WTC11 (cell line): ENCODE results near the gene FEM1B. TPM values are rescaled to one million over a fixed set of nuclear protein-coding genes. Genes with fewer than 3 reads are reported as not detected.

Experiments used
- ATAC-seq: fragments of 200-7000 bp; cut with Tn5 transposase; 2 replicates; pipeline ENCODE4 v1.10.0; 2021; ENCODE audit warnings: mild to moderate bottlenecking, moderate library complexity
- CTCF ChIA-PET: fragments of 300-600 bp; sonication (Branson Sonifier 250); formaldehyde crosslinking; loops from one replicate; lab custom pipeline; 2021; ENCODE audit warnings: antibody characterized with exemption; lab: Charles Lee
- POLR2A ChIA-PET: fragments of 350-600 bp; sonication (Branson Sonifier 250); formaldehyde crosslinking; loops from one replicate; lab custom pipeline; 2021; ENCODE audit warnings: antibody characterized with exemption; lab: Charles Lee
- DNase-seq: peaks from one replicate; pipeline ENCODE4 v3.0.0; 2021; ENCODE audit warnings: low spot score
- H3K27ac Mint-ChIP-seq: 2 replicates; pipeline ENCODE4 v1.8.0; 2021; ENCODE audit warnings: mixed read lengths
- H3K27me3 Mint-ChIP-seq: 2 replicates; pipeline ENCODE4 v1.8.0; 2021; ENCODE audit warnings: low read depth, mild to moderate bottlenecking, moderate library complexity, mixed read lengths
- H3K36me3 Mint-ChIP-seq: 2 replicates; pipeline ENCODE4 v1.8.0; 2021; ENCODE audit warnings: mixed read lengths
- H3K4me1 Mint-ChIP-seq: 2 replicates; pipeline ENCODE4 v1.8.0; 2022; ENCODE audit warnings: mixed read lengths
- H3K4me3 Mint-ChIP-seq: 2 replicates; pipeline ENCODE4 v1.8.0; 2021; ENCODE audit warnings: mild to moderate bottlenecking, moderate library complexity, mixed read lengths
- H3K9me3 Mint-ChIP-seq: 2 replicates; pipeline ENCODE4 v1.8.0; 2021; ENCODE audit warnings: mixed read lengths
- AR ChIP-seq: fragments of 250-450 bp; sonication (Bioruptor Pico); IDR thresholded peaks from 2 replicates; pipeline ENCODE4 v1.9.0; 2021; ENCODE audit warnings: mild to moderate bottlenecking
- ATF2 ChIP-seq: sonication (generic); formaldehyde crosslinking; IDR thresholded peaks from 2 replicates; pipeline ENCODE4 v1.8.1; 2022; ENCODE audit warnings: low read depth, missing genetic modification reagents, borderline replicate concordance
- ATF6 ChIP-seq: sonication (generic); formaldehyde crosslinking; IDR thresholded peaks from 2 replicates; pipeline ENCODE4 v1.8.1; 2023; ENCODE audit warnings: mild to moderate bottlenecking, missing genetic modification reagents
- CBFB ChIP-seq: sonication (generic); formaldehyde crosslinking; IDR thresholded peaks from 2 replicates; pipeline ENCODE4 v1.8.1; 2022; ENCODE audit warnings: mild to moderate bottlenecking, low read depth, missing genetic modification reagents
- CDX4 ChIP-seq: fragments of 250-450 bp; sonication (Bioruptor Pico); IDR thresholded peaks from 2 replicates; pipeline ENCODE4 v1.9.0; 2021; ENCODE audit warnings: moderate library complexity, mild to moderate bottlenecking, inconsistent platforms, borderline replicate concordance
- E2F1 ChIP-seq: sonication (generic); formaldehyde crosslinking; IDR thresholded peaks from 2 replicates; pipeline ENCODE4 v1.8.0; 2022; ENCODE audit warnings: mild to moderate bottlenecking, missing genetic modification reagents
- FOXP1 ChIP-seq: sonication (generic); formaldehyde crosslinking; IDR thresholded peaks from 2 replicates; pipeline ENCODE4 v1.8.0; 2022; ENCODE audit warnings: missing genetic modification reagents, mild to moderate bottlenecking, moderate library complexity, borderline replicate concordance
- FOXP4 ChIP-seq: sonication (generic); formaldehyde crosslinking; IDR thresholded peaks from 2 replicates; pipeline ENCODE4 v1.8.0; 2022; ENCODE audit warnings: mild to moderate bottlenecking, missing genetic modification reagents
- JAZF1 ChIP-seq: fragments of 250-450 bp; sonication (Bioruptor Pico); IDR thresholded peaks from 2 replicates; pipeline ENCODE4 v1.9.0; 2021; ENCODE audit warnings: moderate library complexity, mild to moderate bottlenecking, inconsistent platforms
- MLX ChIP-seq: sonication (generic); formaldehyde crosslinking; IDR thresholded peaks from 2 replicates; pipeline ENCODE4 v1.8.1; 2023; ENCODE audit warnings: mild to moderate bottlenecking, missing genetic modification reagents, moderate library complexity
- NR3C1 ChIP-seq: sonication (generic); formaldehyde crosslinking; conservative IDR thresholded peaks from 2 replicates; pipeline ENCODE4 v1.8.1; 2023; ENCODE audit warnings: low read depth, mild to moderate bottlenecking, missing genetic modification reagents
- PREB ChIP-seq: sonication (generic); formaldehyde crosslinking; IDR thresholded peaks from 2 replicates; pipeline ENCODE4 v1.8.1; 2022; ENCODE audit warnings: mild to moderate bottlenecking, missing genetic modification reagents, moderate library complexity, borderline replicate concordance
- SMAD3 ChIP-seq: sonication (generic); formaldehyde crosslinking; IDR thresholded peaks from 2 replicates; pipeline ENCODE4 v1.8.0; 2022; ENCODE audit warnings: missing genetic modification reagents, mild to moderate bottlenecking, borderline replicate concordance
- SMAD4 ChIP-seq: sonication (generic); formaldehyde crosslinking; IDR thresholded peaks from 2 replicates; pipeline ENCODE4 v1.8.0; 2022; ENCODE audit warnings: mild to moderate bottlenecking, missing genetic modification reagents
- SOX15 ChIP-seq: fragments of 250-450 bp; sonication (Bioruptor Pico); IDR thresholded peaks from 2 replicates; pipeline ENCODE4 v1.9.0; 2021; ENCODE audit warnings: mild to moderate bottlenecking
- ZNF138 ChIP-seq: sonication (generic); formaldehyde crosslinking; conservative IDR thresholded peaks from 2 replicates; pipeline ENCODE4 v1.8.1; 2022; ENCODE audit warnings: mild to moderate bottlenecking, moderate library complexity, missing genetic modification reagents
- ZNF219 ChIP-seq: sonication (generic); formaldehyde crosslinking; IDR thresholded peaks from 2 replicates; pipeline ENCODE4 v1.8.0; 2023; ENCODE audit warnings: missing genetic modification reagents, mild to moderate bottlenecking, borderline replicate concordance
- ZNF232 ChIP-seq: sonication (generic); formaldehyde crosslinking; IDR thresholded peaks from 2 replicates; pipeline ENCODE4 v1.8.0; 2022; ENCODE audit warnings: mild to moderate bottlenecking, missing genetic modification reagents
- ZNF317 ChIP-seq: sonication (generic); formaldehyde crosslinking; IDR thresholded peaks from 2 replicates; pipeline ENCODE4 v1.8.1; 2023; ENCODE audit warnings: low read depth, mild to moderate bottlenecking, moderate library complexity, missing genetic modification reagents, borderline replicate concordance
- ZNF416 ChIP-seq: fragments of 250-450 bp; sonication (Bioruptor Pico); IDR thresholded peaks from 2 replicates; pipeline ENCODE4 v1.9.0; 2021; ENCODE audit warnings: mild to moderate bottlenecking, inconsistent platforms
- total RNA-seq: library from RNA; stranded (reverse); gene quantifications from 3 replicates; pipeline ENCODE4 v1.2.3, GENCODE V29; 2021

The FEM1B gene
- total RNA-seq, 1 experiment from 2014 or later: 64.8 TPM

- TF ChIP-seq CDX4 (no peak), JAZF1 (CRISPR knock-in tag) (no peak), MLX (CRISPR knock-in tag) (no peak), ZNF317 (CRISPR knock-in tag) (no peak), ATF6 (CRISPR knock-in tag) (no peak), SMAD3 (CRISPR knock-in tag) (no peak)
These were observed 12.5 kb upstream of the FEM1B start (continued) for GRCh38 chr15:68265081-68265480.

- no peak for TF ChIP-seq AR (CRISPR knock-in tag)
- DNase-seq: no peak
- Mint-ChIP-seq H3K36me3 (no peaks in the 10 kb centered on the region), H3K4me1 (peaks cover 30% of the 10 kb centered on the region), H3K27ac (no peak overlapping the region), H3K9me3 (peaks cover 5% of the 10 kb centered on the region; the same call in 1 of the 2 replicates), H3K4me3 (no peak overlapping the region), H3K27me3 (no peaks in the 10 kb centered on the region)
- POLR2A ChIA-PET: no interaction called here
- CTCF ChIA-PET: interaction anchor here (1.8 kb wide), 1 partner anchor 41 kb away, joined by 16 read pairs; no protein-coding TSS in a partner anchor
- ATAC-seq: no peak
These were observed 11.9 kb upstream of the FEM1B start for GRCh38 chr15:68265674-68266073.

GRCh38 chr15:68268405-68268804 is 9.1 kb upstream of the FEM1B start:
- ChIA-PET POLR2A (no interaction called here), CTCF (interaction anchor here (0.8 kb wide), 1 partner anchor 38 kb away, joined by 3 read pairs; no protein-coding TSS in a partner anchor)
- ATAC-seq (no peak), DNase-seq (no peak)
- H3K9me3 Mint-ChIP-seq: no peaks in the 10 kb centered on the region
- no peaks in the 10 kb centered on the region for H3K36me3 Mint-ChIP-seq
- peaks cover 43% of the 10 kb centered on the region for H3K4me1 Mint-ChIP-seq
- no peaks in the 10 kb centered on the region for H3K27me3 Mint-ChIP-seq
- H3K4me3 Mint-ChIP-seq: no peak overlapping the region
- no peak overlapping the region for H3K27ac Mint-ChIP-seq
- no peak for TF ChIP-seq FOXP1 (CRISPR knock-in tag)
- TF ChIP-seq E2F1 (CRISPR knock-in tag): no peak
- TF ChIP-seq FOXP4 (CRISPR knock-in tag): no peak
- TF ChIP-seq SOX15 (CRISPR knock-in tag): no peak
- no peak for TF ChIP-seq ZNF416 (CRISPR knock-in tag)
- no peak for TF ChIP-seq ZNF138 (CRISPR knock-in tag)
- no peak for TF ChIP-seq NR3C1
- TF ChIP-seq PREB (CRISPR knock-in tag): no peak
- TF ChIP-seq ZNF232: no peak
- no peak for TF ChIP-seq ATF2 (CRISPR knock-in tag)
- no peak for TF ChIP-seq CBFB (CRISPR knock-in tag)
- no peak for TF ChIP-seq ZNF219
- TF ChIP-seq SMAD4 (CRISPR knock-in tag): no peak
